C4-2B (cell line): Measurements from ENCODE around the gene ZNF821.

Experiments
- H3K27ac ChIP-seq: fragments of 450-650 bp; 2 replicates; pipeline ENCODE4 v1.5.1; 2017
- CTCF ChIP-seq: fragments of 450-650 bp; conservative IDR thresholded peaks from 2 replicates; pipeline ENCODE4 v1.5.1; 2017; ENCODE audit warnings: mild to moderate bottlenecking
- ZFX ChIP-seq: fragments of 450-650 bp; IDR thresholded peaks from 2 replicates; pipeline ENCODE4 v1.6.1; 2017

ZNF821 gene, protein sequence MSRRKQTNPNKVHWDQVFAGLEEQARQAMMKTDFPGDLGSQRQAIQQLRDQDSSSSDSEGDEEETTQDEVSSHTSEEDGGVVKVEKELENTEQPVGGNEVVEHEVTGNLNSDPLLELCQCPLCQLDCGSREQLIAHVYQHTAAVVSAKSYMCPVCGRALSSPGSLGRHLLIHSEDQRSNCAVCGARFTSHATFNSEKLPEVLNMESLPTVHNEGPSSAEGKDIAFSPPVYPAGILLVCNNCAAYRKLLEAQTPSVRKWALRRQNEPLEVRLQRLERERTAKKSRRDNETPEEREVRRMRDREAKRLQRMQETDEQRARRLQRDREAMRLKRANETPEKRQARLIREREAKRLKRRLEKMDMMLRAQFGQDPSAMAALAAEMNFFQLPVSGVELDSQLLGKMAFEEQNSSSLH

DNA sequence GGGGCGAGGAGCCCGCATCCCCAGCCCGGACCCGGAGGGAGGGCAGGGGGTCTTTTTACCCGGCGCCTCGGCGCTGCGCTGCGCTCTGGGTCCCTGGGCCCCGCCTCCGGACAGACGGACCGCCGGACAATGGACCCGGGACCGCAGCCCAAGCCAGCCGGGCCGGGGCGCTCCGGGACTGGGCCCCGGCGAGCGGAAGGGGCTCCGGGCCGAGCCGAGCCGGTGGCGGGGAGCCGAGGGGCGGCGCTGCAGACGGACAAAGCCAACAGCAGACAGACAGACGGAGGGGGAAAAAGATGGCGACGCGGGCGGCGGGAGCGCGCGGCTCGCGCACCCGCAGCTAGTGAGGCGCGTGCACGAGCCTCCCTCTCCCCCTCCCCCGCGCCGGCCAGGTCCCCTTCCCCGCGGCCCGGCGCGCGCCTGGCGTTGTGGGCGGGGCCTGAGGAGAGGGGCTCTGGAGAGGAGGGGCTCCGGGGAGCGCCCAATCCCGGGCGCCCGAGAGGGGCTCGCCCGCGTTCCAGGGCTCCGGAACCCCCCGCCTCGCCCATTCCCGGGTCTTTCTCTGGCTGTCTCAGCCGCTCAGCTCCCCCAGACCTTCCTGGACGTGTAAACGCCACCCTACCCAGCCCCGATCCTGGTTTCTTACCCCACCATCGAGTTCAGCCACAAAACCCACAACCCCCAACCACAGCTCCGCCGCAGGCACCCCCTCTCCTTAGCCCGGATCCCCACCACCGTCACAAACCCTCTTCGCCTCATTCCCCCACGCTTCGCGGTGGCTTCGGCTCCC is at the start of gene ZNF821:
ZNF821 (minus strand) TSS at position 334 of the 790 bp plus-strand sequence. CDS start 4,236 bp downstream, outside the sequence.
- peak; percentile 40 for TF ChIP-seq CTCF
- peak; percentile 28; the same call in 1 of the 2 replicates for TF ChIP-seq ZFX
- peak within 1 kb of the TSS; percentile 86 for H3K27ac ChIP-seq

- H3K27ac ChIP-seq: no peak overlapping the region
- TF ChIP-seq ZFX: no peak
- no peak for TF ChIP-seq CTCF
Measured at GRCh38 chr16:71933017-71933416, 49.0 kb upstream of the ZNF821 start.

DNA sequence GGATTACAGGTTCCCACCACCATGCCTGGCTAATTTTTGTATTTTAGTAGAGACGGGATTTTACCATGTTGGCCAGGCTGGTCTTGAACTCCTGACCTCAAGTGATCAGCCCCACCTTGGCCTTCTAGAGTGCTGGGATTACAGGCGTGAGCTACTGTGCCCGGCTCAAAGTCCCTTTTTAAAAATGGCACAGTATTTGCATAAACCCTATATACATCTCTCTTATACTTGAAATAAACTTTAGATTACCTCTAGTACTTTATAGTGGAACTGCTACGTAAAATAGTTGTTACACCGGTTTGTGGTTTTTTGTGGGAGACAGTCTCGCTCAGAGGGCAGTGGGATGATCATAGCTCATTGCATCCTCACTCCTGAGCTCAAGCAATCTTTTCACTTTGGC is 47.6 kb upstream of the ZNF821 start:
- no peak overlapping the region for H3K27ac ChIP-seq
- TF ChIP-seq CTCF: no peak
- TF ChIP-seq ZFX: no peak

DNA sequence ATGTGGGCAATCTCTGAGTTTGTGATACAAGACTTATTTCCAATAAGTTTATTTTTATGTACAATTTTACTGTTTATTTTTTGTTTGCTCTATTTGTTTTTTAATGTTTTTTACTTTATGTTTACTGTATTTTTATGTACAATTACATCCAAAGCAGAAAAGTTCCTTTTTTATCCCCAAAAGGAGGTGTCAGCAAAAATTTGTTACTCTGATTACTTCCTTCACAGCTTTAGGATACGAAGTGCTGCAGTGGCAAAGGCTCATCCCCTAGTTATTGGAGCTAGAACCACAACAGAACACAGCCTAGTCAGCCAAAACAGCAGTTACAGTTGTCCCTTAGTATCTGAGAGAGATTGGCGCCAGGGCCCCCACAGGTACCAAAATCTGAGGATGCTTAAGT is 47.0 kb upstream of the ZNF821 start:
- H3K27ac ChIP-seq: no peak overlapping the region
- TF ChIP-seq ZFX: no peak
- TF ChIP-seq CTCF: no peak

GRCh38 chr16:71930013-71930563 is 46.1 kb upstream of the ZNF821 start:
- no peak overlapping the region for H3K27ac ChIP-seq
- no peak for TF ChIP-seq CTCF
- TF ChIP-seq ZFX: no peak

DNA sequence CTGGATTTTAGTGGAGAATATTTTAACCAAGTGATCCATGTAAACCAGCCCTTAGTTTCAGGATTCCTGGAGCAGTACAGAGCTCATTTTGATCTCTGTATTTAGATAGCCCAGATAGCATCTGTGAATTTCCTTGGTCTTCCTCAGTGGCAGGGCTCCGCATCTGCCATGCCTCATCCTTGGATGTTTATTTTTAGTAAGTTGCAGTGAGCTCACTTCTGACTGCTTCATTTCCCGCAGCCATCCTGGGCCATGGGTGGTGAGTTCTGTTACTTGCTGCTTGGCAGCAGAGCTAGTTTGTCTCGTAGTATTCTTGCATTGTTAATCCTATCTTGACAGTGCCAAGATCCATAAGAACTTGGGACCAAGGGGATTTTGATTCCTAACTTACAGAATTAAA is 45.1 kb upstream of the ZNF821 start:
- TF ChIP-seq ZFX (no peak), CTCF (no peak)
- no peak overlapping the region for H3K27ac ChIP-seq

- H3K27ac ChIP-seq: no peak overlapping the region
Measured at GRCh38 chr16:71927787-71928186, 43.8 kb upstream of the ZNF821 start.

More at GRCh38 chr16:71927787-71928186, 43.8 kb upstream of the ZNF821 start:
- TF ChIP-seq CTCF: no peak
- TF ChIP-seq ZFX: no peak
